Measurements from ENCODE around the gene TMED7. TPM values are rescaled to one million over a fixed set of nuclear protein-coding genes. Genes with fewer than 3 reads are reported as not detected.

TMED7 gene
- total RNA-seq, 4 donors from 2014 or later = 57.7 to 83.4 (median 71.7) TPM

- Histone ChIP-seq H3K27ac (no peak overlapping the region), H3K4me1 (no peaks in the 10 kb centered on the region), H3K4me3 (no peak overlapping the region), H3K27me3 (no peaks in the 10 kb centered on the region), H3K9me3 (no peaks in the 10 kb centered on the region), H3K36me3 (no peaks in the 10 kb centered on the region)
- 77% methylated on average over 3 of the region's 3 CpGs for WGBS
- DNase-seq (ENCODE audit: low spot score in 2 of 2) = no peak
- TF ChIP-seq POLR2AphosphoS5 (IDR thresholded peaks at IDR 0.05) = no peak
- TF ChIP-seq POLR2A (IDR thresholded peaks at IDR 0.05) = no peak
- no peak for TF ChIP-seq EP300 (IDR thresholded peaks at IDR 0.05)
- no peak for TF ChIP-seq CTCF (IDR thresholded peaks at IDR 0.05)
Measured at GRCh38 chr5:115579216-115579615, 46.6 kb downstream of the TMED7 start.

- no peak overlapping the region for H3K27ac ChIP-seq
- H3K9me3 ChIP-seq = no peaks in the 10 kb centered on the region
- no peak overlapping the region for H3K4me3 ChIP-seq
- no peak for TF ChIP-seq POLR2A (IDR thresholded peaks at IDR 0.05)
- TF ChIP-seq CTCF (IDR thresholded peaks at IDR 0.05) = no peak
- no peak for TF ChIP-seq POLR2AphosphoS5 (IDR thresholded peaks at IDR 0.05)
- H3K27me3 ChIP-seq = no peaks in the 10 kb centered on the region
- no peaks in the 10 kb centered on the region for H3K36me3 ChIP-seq
- H3K4me1 ChIP-seq = no peaks in the 10 kb centered on the region
- DNase-seq (ENCODE audit: low spot score in 2 of 2) = no peak
- 84% methylated on average over 3 of the region's 3 CpGs for WGBS
Measured at GRCh38 chr5:115578657-115579056, 47.2 kb downstream of the TMED7 start.

GRCh38 chr5:115577741-115578140, 48.1 kb downstream of the TMED7 start:
- DNase-seq (ENCODE audit: low spot score in 2 of 2) = no peak
- H3K27me3 ChIP-seq = no peaks in the 10 kb centered on the region
- TF ChIP-seq POLR2A (IDR thresholded peaks at IDR 0.05) = no peak
- TF ChIP-seq POLR2AphosphoS5 (IDR thresholded peaks at IDR 0.05) = no peak
- no peak for TF ChIP-seq CTCF (IDR thresholded peaks at IDR 0.05)
- no peak for TF ChIP-seq EP300 (IDR thresholded peaks at IDR 0.05)

GRCh38 chr5:115577329-115577728, 48.5 kb downstream of the TMED7 start:
- no peaks in the 10 kb centered on the region for H3K4me1 ChIP-seq
- no peaks in the 10 kb centered on the region for H3K27me3 ChIP-seq
- H3K9me3 ChIP-seq = no peaks in the 10 kb centered on the region
- TF ChIP-seq CTCF (IDR thresholded peaks at IDR 0.05) (no peak), EP300 (IDR thresholded peaks at IDR 0.05) (no peak), POLR2A (IDR thresholded peaks at IDR 0.05) (no peak), POLR2AphosphoS5 (IDR thresholded peaks at IDR 0.05) (no peak)
- DNase-seq (ENCODE audit: low spot score in 2 of 2) = no peak
- H3K27ac ChIP-seq = no peak overlapping the region
- H3K36me3 ChIP-seq = no peaks in the 10 kb centered on the region
- no peak overlapping the region for H3K4me3 ChIP-seq
- 78% methylated on average over 2 of the region's 2 CpGs for WGBS

More at GRCh38 chr5:115577741-115578140, 48.1 kb downstream of the TMED7 start:
- Histone ChIP-seq H3K9me3 (no peaks in the 10 kb centered on the region), H3K4me3 (no peak overlapping the region), H3K36me3 (no peaks in the 10 kb centered on the region), H3K27ac (no peak overlapping the region), H3K4me1 (no peaks in the 10 kb centered on the region)
- 94% methylated on average over 6 of the region's 6 CpGs for WGBS

DNA sequence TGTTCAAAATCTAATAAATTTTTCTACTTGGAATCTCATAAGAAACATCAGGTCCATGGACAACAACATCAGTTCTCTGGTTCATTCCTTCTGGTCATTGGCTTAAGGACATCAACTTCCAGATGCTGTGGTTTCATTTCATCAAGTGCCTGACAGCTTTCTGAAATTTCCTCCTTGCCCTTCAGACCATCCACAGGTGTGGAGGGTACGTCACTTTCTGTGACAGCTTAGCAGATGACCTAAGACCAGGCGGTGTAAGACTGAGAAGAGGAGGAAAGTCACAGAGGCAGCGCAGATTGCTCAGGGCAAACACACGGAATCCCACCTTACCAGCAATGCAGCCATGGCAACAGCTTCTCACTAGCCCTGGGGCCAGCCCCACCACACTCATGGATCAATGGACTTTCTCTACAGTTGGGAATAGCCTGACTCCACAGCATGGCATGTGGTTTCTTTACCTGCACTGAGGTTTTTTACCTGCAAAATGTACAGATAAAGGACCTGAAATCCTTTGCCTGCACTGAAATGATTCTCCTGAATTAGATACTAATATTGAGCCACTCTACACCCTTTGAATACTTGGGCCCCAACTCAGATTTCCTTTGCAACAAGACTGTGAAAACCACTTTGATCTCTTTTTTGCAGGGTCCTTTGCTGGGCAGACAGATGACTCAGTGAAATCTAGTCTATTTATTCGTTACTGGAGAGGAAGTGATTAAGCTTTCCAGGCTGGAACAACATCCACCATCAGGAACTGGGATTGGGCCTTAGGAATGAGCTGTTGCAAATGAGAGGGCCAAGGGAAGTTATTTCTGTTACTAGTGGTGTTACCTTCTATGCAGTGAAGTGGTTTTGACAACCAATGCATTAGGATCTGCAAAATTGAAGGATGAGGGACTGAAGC, 50.4 kb downstream of the TMED7 start:
- DNase-seq (ENCODE audit: low spot score in 2 of 2) = no peak
- Histone ChIP-seq H3K27me3 (no peaks in the 10 kb centered on the region), H3K27ac (no peak overlapping the region), H3K4me3 (no peak overlapping the region), H3K36me3 (no peaks in the 10 kb centered on the region), H3K4me1 (no peaks in the 10 kb centered on the region), H3K9me3 (no peaks in the 10 kb centered on the region)
- TF ChIP-seq POLR2AphosphoS5 (IDR thresholded peaks at IDR 0.05) = no peak
- no peak for TF ChIP-seq POLR2A (IDR thresholded peaks at IDR 0.05)
- no peak for TF ChIP-seq EP300 (IDR thresholded peaks at IDR 0.05)
- TF ChIP-seq CTCF (IDR thresholded peaks at IDR 0.05) = no peak
- WGBS = 93% methylated on average over 5 of the region's 5 CpGs

All from suprapubic skin (tissue), 4 donors.